NB4 (cell line): ENCODE results near the gene SLC38A6.

Experiments used
- CTCF ChIP-seq: IDR thresholded peaks from one replicate; pipeline ENCODE4 v1.5.1; 2012; ENCODE audit warnings: low read depth, low read length
- MAX ChIP-seq: IDR thresholded peaks from 2 replicates; pipeline ENCODE4 v1.6.1; 2011; ENCODE audit warnings: low read depth, low read length
- POLR2A ChIP-seq: IDR thresholded peaks from 2 replicates; pipeline ENCODE4 v1.6.1; 2011; ENCODE audit warnings: mild to moderate bottlenecking; ENCODE audit not compliant: insufficient read length; ENCODE audit errors: extremely low read depth

- no peak for TF ChIP-seq CTCF
- TF ChIP-seq POLR2A = no peak
- no peak for TF ChIP-seq MAX
Measured at GRCh38 chr14:61048640-61049039, 67.6 kb downstream of the SLC38A6 start.
